Psoas muscle (tissue), 8 donors: ENCODE data around the gene RANBP10. TPM values are rescaled to one million over a fixed set of nuclear protein-coding genes. Genes with fewer than 3 reads are reported as not detected.

ENCODE experiments used
- ATAC-seq, 4 donors: fragments of 200-7000 bp; cut with Tn5 transposase; one replicate each; pipeline ENCODE4 v1.9.1; 2020; ENCODE audit warnings: moderate library complexity in 3 of 4, mild to moderate bottlenecking in 2 of 4
- DNase-seq, 2 donors: peaks; one replicate each; pipeline ENCODE4 v3.0.0-alpha.2; 2020
- H3K27ac ChIP-seq: fragments of 200-600 bp; one replicate; pipeline ENCODE4 v1.8.0; 2022
- H3K27me3 ChIP-seq, 3 donors: fragments of 200-600 bp in 1 of 3; one replicate each; pipeline versions ENCODE4 v1.6.1 to v1.8.0; 2013 to 2022; ENCODE audit warnings: low read length in 2 of 3, mild to moderate bottlenecking in 2 of 3, moderate library complexity in 1 of 3; ENCODE audit not compliant: insufficient read depth in 3 of 3
- H3K36me3 ChIP-seq, 2 donors: fragments of 200-600 bp in 1 of 2; one replicate each; pipeline versions ENCODE4 v1.6.1 to v1.8.0; 2013 to 2022; ENCODE audit warnings: low read depth in 1 of 2, mild to moderate bottlenecking in 1 of 2, moderate library complexity in 1 of 2; ENCODE audit not compliant: insufficient read depth in 1 of 2
- H3K4me1 ChIP-seq: fragments of 200-600 bp; one replicate; pipeline ENCODE4 v1.8.0; 2022
- H3K4me3 ChIP-seq: fragments of 200-600 bp; one replicate; pipeline ENCODE4 v1.8.0; 2022; ENCODE audit warnings: mild to moderate bottlenecking
- H3K9me3 ChIP-seq: fragments of 200-600 bp; one replicate; pipeline ENCODE4 v1.8.0; 2022
- WGBS, 3 donors: extraction: QIAGEN DNeasy Blood & Tissue Kit; methylation state at CpG; one replicate each; pipeline versions ENCODE4 v1.1.6 to v1.1.7; 2013; 5-methylcytosine and 5-hydroxymethylcytosine counted together
- intact Hi-C, 2 donors: fragments of 100-400 bp; cut with DNase I; formaldehyde crosslinking; loops; one replicate each; pipeline versions ENCODE4 v1.11.0 to v1.14.2; 2022
- polyA plus RNA-seq, 3 donors: library from polyadenylated mRNA; stranded (reverse); fragments of 200-250 nt; gene quantifications; one replicate each; pipeline ENCODE4 v1.2.3, GENCODE V29; 2013
- total RNA-seq, 4 donors: library from RNA; stranded (reverse); fragmentation: NEBNext Ultra II Directional in 2 of 4; extraction: Animal tissue kit (Norgen Biotek cat#: 25700) in 2 of 4; gene quantifications; one replicate each; pipeline versions ENCODE4 v1.2.1 to v1.2.4, GENCODE V29; 2021 to 2023
- TF ChIP-seq, protein P1 (sequence below): fragments of 200-600 bp; IDR thresholded peaks from one replicate; pipeline ENCODE4 v1.8.0; 2022; ENCODE audit warnings: antibody characterized with exemption
- donor health status: healthy with polysubstance abuse.
- donor health status: DM: no; HTN: no; CAD: no; lungs with moderate emphysema.
- donor health status: Bipolar disorder and iron deficiency.
- donor health status: healthy.
- donor health status: DM: yes; HTN: yes; CAD: no.
- donor health status: DM: no; HTN: no; CAD: no.
- donor health status: DM: no; HTN: no; CAD: no.
- donor health status: DM: yes; HTN: yes; CAD: no.

Gene RANBP10
- total and polyA plus RNA-seq, 7 donors, result 9.1 to 27.9 (median 17.6) TPM

- H3K27me3 ChIP-seq, result no peaks in the 10 kb centered on the region
- peaks cover 12% of the 10 kb centered on the region for H3K4me1 ChIP-seq
- no peak overlapping the region for H3K27ac ChIP-seq
- 84 to 91% (median 90%) methylated on average over 5 of the region's 5 CpGs for WGBS, 3 donors
- no peak overlapping the region for H3K4me3 ChIP-seq
- ATAC-seq (no peak), DNase-seq (no peak)
- TF ChIP-seq, protein P1, sequence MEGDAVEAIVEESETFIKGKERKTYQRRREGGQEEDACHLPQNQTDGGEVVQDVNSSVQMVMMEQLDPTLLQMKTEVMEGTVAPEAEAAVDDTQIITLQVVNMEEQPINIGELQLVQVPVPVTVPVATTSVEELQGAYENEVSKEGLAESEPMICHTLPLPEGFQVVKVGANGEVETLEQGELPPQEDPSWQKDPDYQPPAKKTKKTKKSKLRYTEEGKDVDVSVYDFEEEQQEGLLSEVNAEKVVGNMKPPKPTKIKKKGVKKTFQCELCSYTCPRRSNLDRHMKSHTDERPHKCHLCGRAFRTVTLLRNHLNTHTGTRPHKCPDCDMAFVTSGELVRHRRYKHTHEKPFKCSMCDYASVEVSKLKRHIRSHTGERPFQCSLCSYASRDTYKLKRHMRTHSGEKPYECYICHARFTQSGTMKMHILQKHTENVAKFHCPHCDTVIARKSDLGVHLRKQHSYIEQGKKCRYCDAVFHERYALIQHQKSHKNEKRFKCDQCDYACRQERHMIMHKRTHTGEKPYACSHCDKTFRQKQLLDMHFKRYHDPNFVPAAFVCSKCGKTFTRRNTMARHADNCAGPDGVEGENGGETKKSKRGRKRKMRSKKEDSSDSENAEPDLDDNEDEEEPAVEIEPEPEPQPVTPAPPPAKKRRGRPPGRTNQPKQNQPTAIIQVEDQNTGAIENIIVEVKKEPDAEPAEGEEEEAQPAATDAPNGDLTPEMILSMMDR, result no peak
- intact Hi-C loops, result loop anchor here in 1 of 2 donors (5.0 kb wide), 1 partner anchor 78 kb away; no protein-coding TSS in a partner anchor
- no peaks in the 10 kb centered on the region for H3K9me3 ChIP-seq
- peaks cover 3 to 61% of the 10 kb centered on the region in 2 donors for H3K36me3 ChIP-seq
These were observed 82.5 kb downstream of the RANBP10 start for GRCh38 chr16:67723911-67724305.

DNA sequence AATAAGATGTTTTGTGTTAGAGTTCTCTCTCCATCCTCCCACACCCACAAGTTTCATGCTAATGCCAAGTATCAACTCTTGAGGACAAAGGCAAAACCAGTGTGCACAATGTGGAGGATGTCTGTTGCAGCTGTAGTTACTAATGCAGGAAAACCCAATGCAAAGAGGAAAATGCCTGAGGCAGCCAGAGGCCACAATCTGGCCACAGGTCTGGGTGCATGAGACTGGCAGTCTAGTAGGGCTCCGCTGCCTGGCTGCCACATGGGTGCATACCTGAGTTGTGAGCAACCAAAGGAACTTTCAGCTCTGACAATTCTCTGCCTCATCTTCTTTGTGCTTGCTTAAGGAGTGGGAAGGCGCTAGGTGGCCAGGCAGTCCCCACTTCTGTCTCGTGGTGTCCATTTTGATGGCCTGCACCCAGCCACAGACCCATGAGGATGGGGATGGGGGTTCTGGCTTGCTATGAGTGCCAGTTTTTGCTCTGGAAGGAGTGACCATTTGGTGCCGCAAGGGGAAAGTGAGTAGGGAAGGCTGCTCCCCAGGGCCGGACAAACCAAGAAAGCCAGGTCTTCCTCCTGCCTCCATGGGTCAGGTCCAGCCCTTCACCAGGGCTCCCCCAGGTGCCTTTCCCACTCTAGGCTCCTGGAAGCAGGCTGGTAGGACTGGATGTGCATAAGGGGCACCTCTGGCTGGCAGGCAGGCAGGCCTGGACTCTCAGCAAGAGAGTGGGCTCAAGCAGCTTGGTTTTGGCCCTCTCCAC lies 83.0 kb downstream of the RANBP10 start:
- no peak for DNase-seq
- Histone ChIP-seq H3K36me3 (peaks cover 3 to 56% of the 10 kb centered on the region in 2 donors), H3K4me3 (no peak overlapping the region), H3K27me3 (no peaks in the 10 kb centered on the region), H3K4me1 (peaks cover 15% of the 10 kb centered on the region), H3K27ac (no peak overlapping the region), H3K9me3 (no peaks in the 10 kb centered on the region)
- no peak for ATAC-seq
- TF ChIP-seq, protein P1, result no peak
- 92 to 98% (median 93%) methylated on average over 5 of the region's 5 CpGs for WGBS, 3 donors
- intact Hi-C loops, result loop anchor here in 1 of 2 donors (5.0 kb wide), 1 partner anchor 79 kb away; no protein-coding TSS in a partner anchor

- intact Hi-C loops, result loop anchor here in 1 of 2 donors (5.0 kb wide), 1 partner anchor 82 kb away; no protein-coding TSS in a partner anchor
- 44 to 53% (median 48%) methylated on average over 1 of the region's 1 CpG for WGBS, 3 donors
- TF ChIP-seq, protein P1, result no peak
These were observed 86.1 kb downstream of the RANBP10 start for GRCh38 chr16:67720236-67720635.

DNA sequence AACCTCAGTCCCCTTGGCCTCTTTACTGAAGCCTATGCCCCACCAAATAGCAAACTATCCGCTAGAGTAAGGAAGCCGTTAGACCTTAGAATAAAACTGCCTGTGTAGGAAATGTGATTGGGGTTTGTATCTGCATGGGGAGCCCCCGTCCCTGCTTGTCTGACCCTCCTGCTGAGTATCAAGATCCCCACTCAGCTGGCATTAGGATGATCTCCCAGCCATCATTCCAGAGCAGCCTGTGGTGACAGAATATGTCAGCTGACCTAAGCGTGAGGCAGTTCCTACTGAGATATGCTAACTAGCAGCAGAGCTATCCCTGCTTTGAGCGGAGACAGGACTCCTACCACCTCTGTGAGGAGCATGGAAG lies 86.6 kb downstream of the RANBP10 start:
- DNase-seq (no peak), ATAC-seq (peak; percentile 71 to 86 (median 79))
- Histone ChIP-seq H3K27ac (peak overlapping the region; percentile 96), H3K36me3 (peaks cover 0 to 20% of the 10 kb centered on the region in 2 donors), H3K4me1 (peaks cover 22% of the 10 kb centered on the region), H3K27me3 (no peaks in the 10 kb centered on the region), H3K9me3 (no peaks in the 10 kb centered on the region), H3K4me3 (peak overlapping the region; percentile 99)
- TF ChIP-seq, protein P1, result no peak
- 1 to 3% (median 3%) methylated on average over 5 of the region's 5 CpGs for WGBS, 3 donors
- intact Hi-C loops, result loop anchor here (5.0 kb wide), 3 partner anchors 47 to 83 kb away; partner anchors contain the start of genes C16orf86 (in 1 of the 2) and ENKD1 (in 1 of the 2)

More at GRCh38 chr16:67720236-67720635, 86.1 kb downstream of the RANBP10 start:
- DNase-seq (no peak), ATAC-seq (peak in 1 of 4 donors; percentile 3)
- Histone ChIP-seq H3K27ac (peak overlapping the region; percentile 96), H3K4me1 (peaks cover 22% of the 10 kb centered on the region), H3K36me3 (peaks cover 0 to 25% of the 10 kb centered on the region in 2 donors), H3K27me3 (no peaks in the 10 kb centered on the region), H3K9me3 (no peaks in the 10 kb centered on the region), H3K4me3 (peak overlapping the region; percentile 99)
